Right lobe of liver (tissue), 4 donors: Measurements from ENCODE around the gene INPP4B.

Experiments
- POLR2A ChIP-seq: fragments of 450-650 bp; IDR thresholded peaks from one replicate; pipeline ENCODE4 v1.6.1; 2017; ENCODE audit warnings: antibody characterized with exemption, mild to moderate bottlenecking
- TF ChIP-seq, protein P1 (sequence below), 4 donors: fragments of 200-600 bp in 3 of 4; fragments of 450-650 bp in 1 of 4; IDR thresholded peaks; one replicate each; pipeline versions ENCODE4 v1.5.1 to v1.8.0; 2016 to 2022; ENCODE audit warnings: antibody characterized with exemption in 4 of 4, mild to moderate bottlenecking in 2 of 4
- donor health status: DM: no; HTN: no; CAD: no.
- donor health status: DM: no; HTN: no; CAD: no.
- donor health status: DM: no; HTN: yes; CAD: no.

- TF ChIP-seq, protein P1, sequence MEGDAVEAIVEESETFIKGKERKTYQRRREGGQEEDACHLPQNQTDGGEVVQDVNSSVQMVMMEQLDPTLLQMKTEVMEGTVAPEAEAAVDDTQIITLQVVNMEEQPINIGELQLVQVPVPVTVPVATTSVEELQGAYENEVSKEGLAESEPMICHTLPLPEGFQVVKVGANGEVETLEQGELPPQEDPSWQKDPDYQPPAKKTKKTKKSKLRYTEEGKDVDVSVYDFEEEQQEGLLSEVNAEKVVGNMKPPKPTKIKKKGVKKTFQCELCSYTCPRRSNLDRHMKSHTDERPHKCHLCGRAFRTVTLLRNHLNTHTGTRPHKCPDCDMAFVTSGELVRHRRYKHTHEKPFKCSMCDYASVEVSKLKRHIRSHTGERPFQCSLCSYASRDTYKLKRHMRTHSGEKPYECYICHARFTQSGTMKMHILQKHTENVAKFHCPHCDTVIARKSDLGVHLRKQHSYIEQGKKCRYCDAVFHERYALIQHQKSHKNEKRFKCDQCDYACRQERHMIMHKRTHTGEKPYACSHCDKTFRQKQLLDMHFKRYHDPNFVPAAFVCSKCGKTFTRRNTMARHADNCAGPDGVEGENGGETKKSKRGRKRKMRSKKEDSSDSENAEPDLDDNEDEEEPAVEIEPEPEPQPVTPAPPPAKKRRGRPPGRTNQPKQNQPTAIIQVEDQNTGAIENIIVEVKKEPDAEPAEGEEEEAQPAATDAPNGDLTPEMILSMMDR (IDR thresholded peaks at IDR 0.05), result no peak
- TF ChIP-seq POLR2A, result no peak
Observed at GRCh38 chr4:142500966-142501365, 345.1 kb downstream of the INPP4B start.
